Measurements from ENCODE around the gene APLP2. TPM values are rescaled to one million over a fixed set of nuclear protein-coding genes. Genes with fewer than 3 reads are reported as not detected.

APLP2 gene
- total and polyA plus RNA-seq, 2 of the 13 experiments (the other 11 are each of a cell fraction or from before 2014, with no cell fraction given), result 315 to 594 TPM

- TF ChIP-seq ZNF407 (CRISPR knock-in tag; IDR thresholded peaks at IDR 0.05; ENCODE audit: not compliant biosample characterization) (no peak), ZBTB42 (CRISPR knock-in tag; IDR thresholded peaks at IDR 0.05) (no peak), REPIN1 (CRISPR knock-in tag; IDR thresholded peaks at IDR 0.05; ENCODE audit: borderline replicate concordance, low read depth) (no peak), SNAPC5 (CRISPR knock-in tag; IDR thresholded peaks at IDR 0.05; ENCODE audit: borderline replicate concordance) (no peak), STAT5B (CRISPR knock-in tag; IDR thresholded peaks at IDR 0.05) (no peak), HOXD1 (CRISPR knock-in tag; IDR thresholded peaks at IDR 0.05) (no peak), ZFP1 (CRISPR knock-in tag; IDR thresholded peaks at IDR 0.05) (no peak), ZNF30 (CRISPR knock-in tag; IDR thresholded peaks at IDR 0.05) (no peak), ZNF414 (CRISPR knock-in tag; IDR thresholded peaks at IDR 0.05) (no peak), RBM39 (IDR thresholded peaks at IDR 0.05; ENCODE audit: low read depth, low read length, poor library complexity, severe bottlenecking) (no peak), ZNF232 (CRISPR knock-in tag; IDR thresholded peaks at IDR 0.05; ENCODE audit: borderline replicate concordance) (0 out of 2 replicates have a peak, but pooled peaks have one; percentile 16), ARID4A (CRISPR knock-in tag; IDR thresholded peaks at IDR 0.05; ENCODE audit: borderline replicate concordance) (peak; percentile 34; the same call in 1 of the 2 replicates), HHEX (CRISPR knock-in tag; IDR thresholded peaks at IDR 0.05) (no peak)
These were observed 76.5 kb downstream of the APLP2 start (continued) for GRCh38 chr11:130145975-130146776.

Measured in HepG2 (cell line).